HG03378 (cell line): Measurements from ENCODE around the gene G6PC2.
A peak's percentile ranks its signal among the peaks of the same experiment; 100 is the strongest.
"Not testable (repeated sequence)": the region's sequence is repeated elsewhere in the genome, so short reads cannot be mapped to it uniquely, and the experiment has no call there.

ENCODE experiments used
- ATAC-seq: cut with Tn5 transposase; IDR thresholded peaks from one replicate; pipeline ENCODE4 v1.9.1; 2021; ENCODE audit warnings: mild to moderate bottlenecking, moderate library complexity; ENCODE audit not compliant: unreplicated experiment

The G6PC2 gene

GRCh38 chr2:168904358-168904757, 3.3 kb downstream of the G6PC2 start:
- ATAC-seq = no peak

DNA sequence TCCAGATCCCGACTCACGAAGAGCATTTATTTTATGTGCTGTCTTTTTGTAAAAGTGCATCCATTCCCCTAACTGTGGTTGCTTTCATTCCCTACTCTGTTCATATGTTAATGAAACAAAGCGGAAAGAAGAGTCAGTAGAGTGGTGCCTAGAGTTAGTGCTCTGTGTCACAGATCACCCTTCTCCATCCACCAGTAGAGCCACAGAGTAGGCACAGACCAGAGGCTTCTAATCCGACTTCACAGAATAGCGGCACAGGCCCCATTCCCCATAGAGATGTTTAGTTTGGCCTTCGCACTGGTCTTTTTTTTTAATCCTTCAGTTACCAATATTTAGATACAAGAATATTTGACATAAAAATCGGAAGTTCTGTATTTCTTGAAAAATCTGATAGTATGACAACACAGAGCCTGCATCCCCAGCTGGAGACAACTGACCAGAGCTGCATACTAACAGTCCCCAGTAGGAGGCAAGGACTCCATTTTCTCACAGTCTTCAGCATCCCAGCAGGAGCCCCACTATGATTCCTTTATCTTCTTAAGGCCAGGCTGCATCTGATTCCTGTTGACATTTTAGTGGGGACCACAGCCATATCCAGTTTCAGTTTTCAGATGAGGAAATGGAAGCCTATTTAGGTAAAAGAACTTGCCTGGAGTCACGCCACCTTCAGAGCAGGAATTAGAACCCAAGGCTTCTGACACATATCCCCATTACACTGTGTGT, 7.0 kb downstream of the G6PC2 start:
- no peak for ATAC-seq

DNA sequence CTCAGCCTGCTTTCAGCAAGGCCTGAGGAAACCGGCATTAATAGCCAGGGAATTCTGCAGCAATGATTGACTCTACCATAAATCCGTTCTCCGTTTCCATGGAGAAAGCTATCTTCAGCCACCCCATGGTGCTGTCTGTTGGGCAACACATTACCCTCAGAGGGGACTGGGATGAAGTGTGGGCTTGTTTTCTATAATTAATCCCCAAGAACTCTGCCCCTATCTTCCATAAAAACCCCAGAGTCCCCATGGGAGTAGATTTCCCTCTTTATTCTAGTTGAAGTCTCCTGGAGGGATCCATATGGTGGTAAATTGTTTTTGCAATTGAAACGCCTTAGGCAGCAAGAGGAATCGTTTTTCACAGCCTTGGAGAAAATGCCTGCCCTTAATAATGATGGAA, 9.2 kb downstream of the G6PC2 start:
- ATAC-seq = no peak

DNA sequence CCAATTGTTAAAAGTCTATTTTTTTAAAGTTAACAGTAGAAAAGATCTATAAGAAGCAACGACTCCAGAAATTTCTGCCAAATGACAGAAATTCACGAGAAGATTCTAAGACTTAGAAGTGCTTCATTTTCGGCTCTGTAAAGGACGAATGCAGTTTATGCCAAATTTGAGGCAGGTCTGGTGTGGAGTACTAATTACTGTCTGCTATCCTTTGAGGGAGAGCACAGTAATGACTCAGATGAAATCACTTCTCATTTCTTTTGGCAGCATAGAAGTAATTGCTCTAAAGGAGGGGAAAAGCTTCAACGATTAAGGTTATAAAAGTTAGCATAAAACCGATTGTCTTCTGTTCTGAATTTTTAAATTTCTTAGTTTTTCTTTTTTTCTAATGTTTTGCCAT, 11.4 kb downstream of the G6PC2 start:
- no peak for ATAC-seq

GRCh38 chr2:168912901-168913369, 11.8 kb downstream of the G6PC2 start:
- no peak for ATAC-seq

- ATAC-seq = no peak
These were observed 12.4 kb downstream of the G6PC2 start for GRCh38 chr2:168913495-168913894.

DNA sequence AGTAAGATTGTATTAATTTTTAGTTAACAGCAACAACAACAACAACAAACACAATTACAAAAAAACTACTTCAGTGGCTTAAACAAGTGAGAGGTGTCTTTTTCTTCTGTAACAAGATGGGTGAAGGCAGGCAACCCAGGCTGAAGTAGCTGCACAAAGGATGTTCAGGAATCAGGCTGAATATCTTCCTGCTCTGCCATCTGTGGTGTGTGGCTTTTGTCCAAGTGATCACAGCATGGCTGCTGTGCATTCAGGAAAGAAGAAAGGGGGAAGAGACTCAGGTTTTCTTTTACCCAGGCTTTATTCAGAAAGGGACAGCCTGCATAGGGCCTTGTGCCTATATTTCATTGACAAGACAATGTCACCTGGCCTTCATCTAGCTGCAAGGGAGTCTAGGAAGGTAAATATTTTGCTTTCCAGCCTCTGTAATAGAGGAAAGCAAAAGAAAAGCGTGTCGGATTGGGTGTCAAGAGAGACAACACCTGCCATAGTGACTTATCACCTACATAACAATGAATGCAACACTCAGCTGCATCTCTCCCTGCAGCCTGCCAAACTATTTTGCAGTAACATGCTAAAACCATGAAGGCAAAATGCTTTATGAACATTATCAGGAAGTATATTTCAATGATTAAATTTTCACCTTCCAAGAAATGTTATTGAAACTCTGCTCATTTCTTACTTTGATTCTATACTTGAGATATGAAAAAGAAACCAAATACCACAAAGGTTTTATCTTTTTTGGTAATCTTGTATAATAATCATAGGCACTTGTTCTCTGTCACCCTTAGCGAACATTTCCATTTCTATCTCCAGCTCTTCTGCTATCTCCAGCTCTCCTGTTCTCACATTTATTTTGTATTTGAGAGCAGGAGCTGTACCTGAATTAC, 14.6 kb downstream of the G6PC2 start:
- ATAC-seq = no peak

DNA sequence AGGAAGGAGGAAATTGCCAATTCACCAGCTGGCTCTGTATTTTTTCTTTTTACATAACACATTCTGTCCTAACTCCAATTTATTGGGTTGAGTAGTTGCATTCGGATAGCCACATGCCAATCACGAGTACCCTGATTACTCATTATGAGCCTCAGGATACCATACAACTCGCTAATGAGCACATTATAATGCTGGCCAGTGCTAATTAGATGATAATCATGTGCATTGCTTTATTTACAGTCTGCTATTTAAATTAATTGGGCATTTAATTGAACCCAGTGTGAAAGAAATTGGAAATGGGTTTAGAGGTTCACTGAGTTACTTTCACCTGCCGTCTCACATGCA, 15.2 kb downstream of the G6PC2 start:
- no peak for ATAC-seq

- ATAC-seq = no peak
These were observed 19.5 kb downstream of the G6PC2 start for GRCh38 chr2:168920504-168921157.

- ATAC-seq = no peak
These were observed 25.7 kb downstream of the G6PC2 start for GRCh38 chr2:168926621-168927386.

DNA sequence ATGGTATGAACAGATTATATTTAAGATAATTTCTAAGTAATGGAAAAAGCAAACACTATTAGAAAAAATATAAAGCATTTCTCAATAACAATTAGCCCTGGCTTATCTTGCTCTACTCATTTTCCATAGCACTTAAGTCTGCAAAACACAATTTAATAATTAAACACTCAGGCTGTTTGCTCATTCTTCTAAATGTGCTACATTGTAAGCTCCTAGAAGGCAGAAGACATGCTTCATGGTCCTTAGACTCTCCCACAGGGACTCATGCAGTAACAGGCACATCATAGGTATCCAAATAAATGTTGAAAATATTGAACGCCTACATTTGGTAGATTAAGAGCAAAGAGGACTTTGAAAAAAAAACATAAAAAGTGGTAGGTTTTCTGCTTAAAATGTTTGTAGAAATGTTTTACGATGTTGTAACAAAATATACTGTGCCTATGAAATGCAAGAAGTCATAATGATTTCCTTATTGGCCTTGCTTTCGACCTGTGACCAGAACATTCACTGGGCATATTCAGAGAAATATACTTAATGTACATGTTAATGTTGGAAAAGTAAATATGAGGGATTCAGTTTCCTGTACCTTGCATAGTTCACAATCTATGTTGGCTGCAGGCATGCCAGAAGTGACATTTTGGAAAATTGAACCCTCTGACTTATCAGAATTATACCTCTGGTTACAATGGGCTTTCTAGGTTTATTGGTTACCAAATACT, 27.2 kb downstream of the G6PC2 start:
- no peak for ATAC-seq

DNA sequence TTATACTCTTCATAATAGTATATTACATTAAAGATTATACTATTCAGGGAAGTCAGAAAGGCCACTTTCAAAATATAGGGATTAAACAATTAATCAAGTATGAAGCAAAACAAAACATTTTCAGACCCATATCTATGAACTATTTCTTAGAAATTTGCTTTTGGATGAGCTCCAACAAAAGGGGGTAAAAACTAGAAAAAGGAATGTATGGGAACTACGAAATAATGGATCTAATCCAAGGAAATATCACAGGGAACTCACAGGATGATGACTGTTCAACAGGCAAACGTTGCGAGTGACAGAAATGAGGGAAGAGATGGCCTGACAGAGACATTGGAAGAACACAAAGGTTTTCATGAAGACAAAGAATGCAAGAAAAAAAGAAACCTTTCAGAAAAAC, 27.9 kb downstream of the G6PC2 start:
- ATAC-seq = no peak

DNA sequence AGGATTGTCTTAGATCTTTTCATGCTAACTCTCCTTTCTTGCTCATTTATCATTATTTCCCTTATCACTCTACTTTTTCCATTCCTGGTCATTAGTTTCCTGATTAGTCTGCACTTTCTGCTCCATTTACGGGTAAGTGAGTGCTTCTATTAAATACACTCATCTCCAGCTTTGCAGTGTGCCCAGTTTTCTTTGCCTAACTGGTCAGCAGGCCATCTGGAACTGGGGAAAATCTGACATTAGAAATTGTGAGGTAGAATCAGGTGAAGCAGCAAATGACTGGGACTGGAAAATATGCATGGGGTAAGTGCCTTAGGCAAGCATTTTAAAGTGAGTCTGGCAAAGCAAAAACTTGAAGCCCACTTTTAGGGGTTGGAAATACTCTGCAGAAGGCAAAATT, 29.2 kb downstream of the G6PC2 start:
- no peak for ATAC-seq

GRCh38 chr2:168932174-168932573, 31.1 kb downstream of the G6PC2 start:
- not testable (repeated sequence) for ATAC-seq

DNA sequence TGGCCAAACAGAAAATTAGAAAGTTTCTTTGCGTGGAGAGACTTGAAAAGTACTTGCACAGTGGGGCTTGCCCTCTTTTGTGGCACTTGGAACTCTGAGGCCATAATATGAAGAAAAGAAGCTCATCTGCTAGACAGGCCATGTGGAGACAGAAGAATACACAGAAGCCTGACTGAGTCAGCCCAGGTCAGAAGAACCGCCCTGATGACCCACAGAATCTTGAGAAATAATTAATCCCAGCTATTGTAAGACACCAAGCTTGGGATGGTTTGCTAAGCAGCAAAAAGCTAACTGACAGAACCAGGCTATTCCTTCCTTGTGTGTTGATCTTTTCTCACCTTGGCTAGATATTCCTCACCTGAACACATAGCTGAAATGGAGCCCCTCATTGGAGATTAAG, 33.7 kb downstream of the G6PC2 start:
- no peak for ATAC-seq

DNA sequence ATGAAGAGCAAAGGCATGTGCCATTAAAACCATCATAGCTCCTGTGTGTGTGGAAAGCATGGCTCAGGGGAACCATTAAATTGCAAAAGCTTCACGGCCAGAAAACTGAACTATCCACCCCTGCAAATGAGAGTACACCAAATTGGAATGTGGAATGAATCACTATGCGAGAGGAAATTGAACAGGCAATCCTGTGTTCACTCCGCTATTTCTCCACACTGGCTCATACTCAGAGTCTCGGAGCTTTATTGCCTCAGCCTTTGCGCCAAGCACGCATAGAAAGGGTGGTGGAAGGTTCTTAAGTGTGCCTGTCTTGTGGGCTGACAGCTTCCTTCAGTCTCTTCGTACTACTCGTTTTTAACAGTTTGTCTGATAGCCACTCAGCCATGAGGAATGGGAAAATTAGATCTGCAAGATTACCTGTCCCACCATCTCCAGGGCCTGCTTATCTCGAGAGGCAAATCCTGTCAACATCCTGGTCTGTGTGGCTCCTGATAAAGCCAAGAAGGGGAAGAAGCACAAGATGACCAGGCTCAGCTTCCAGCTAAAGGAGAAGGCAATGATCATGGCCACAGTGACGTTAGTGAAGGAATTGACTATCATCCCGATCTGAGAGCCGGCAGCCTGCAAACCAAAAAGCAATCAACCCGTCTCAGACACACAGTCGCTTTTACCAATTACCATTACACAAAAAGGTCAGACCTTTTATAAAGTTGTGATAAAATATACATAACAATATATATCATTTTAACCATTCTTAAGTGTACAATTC, 34.9 kb downstream of the G6PC2 start:
- ATAC-seq = no peak

- no peak for ATAC-seq
These were observed 38.0 kb downstream of the G6PC2 start for GRCh38 chr2:168939061-168939460.

- ATAC-seq = peak; percentile 77
These were observed 38.8 kb downstream of the G6PC2 start for GRCh38 chr2:168939918-168940317.

DNA sequence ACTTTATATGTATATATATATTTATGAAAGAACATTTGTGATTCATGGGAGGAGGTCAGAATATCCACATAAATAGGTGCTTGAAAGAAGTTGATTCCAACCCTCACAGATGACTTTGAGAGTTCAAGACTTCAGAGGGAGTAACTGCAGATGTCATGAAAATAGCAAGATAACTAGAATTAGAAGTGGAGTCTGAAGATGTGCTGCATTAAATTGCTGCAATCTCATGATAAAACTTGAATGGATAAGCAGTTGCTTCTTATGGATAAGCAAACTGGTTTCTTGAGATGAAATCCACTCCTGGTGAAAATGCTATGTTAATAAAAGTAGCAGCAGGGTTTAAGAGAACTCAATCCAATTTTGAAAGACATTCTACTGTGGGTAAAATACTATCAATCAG, 40.2 kb downstream of the G6PC2 start:
- no peak for ATAC-seq

DNA sequence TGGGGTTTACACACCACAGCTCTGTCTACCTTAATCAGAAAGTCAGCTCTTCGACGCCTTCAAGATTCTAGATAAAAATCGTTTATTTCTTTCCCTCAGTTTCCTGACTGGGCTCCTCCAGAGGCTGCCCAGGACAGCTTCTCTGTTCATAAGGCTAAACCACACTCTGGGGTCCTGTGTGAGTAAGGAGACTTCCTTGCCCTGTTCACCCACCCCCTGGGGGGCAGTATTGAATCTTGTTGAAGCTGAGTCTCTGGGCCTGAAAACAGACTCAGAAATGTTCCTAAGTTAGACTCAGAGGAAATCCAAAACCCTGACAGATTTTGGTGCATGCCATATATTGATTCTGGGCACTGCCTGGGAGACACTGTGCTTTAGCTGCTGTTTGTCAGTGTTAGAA, 43.0 kb downstream of the G6PC2 start:
- ATAC-seq = no peak
